ENCODE results near the gene CTNNBL1. TPM values are rescaled to one million over a fixed set of nuclear protein-coding genes. Genes with fewer than 3 reads are reported as not detected.

CTNNBL1 gene
- total and polyA plus RNA-seq, 2 donors (not counting 3 experiments of a cell fraction or from before 2014, with no cell fraction given), result 20.8 to 60.2 TPM

GRCh38 chr20:37759761-37760209 lies 66.0 kb downstream of the CTNNBL1 start:
- intact Hi-C loops (cut with micrococcal nuclease) (loop anchor here (5.0 kb wide), 1 partner anchor 463 kb away; no protein-coding TSS in a partner anchor), dilution Hi-C loops (cut with MboI; ENCODE audit: extremely low pct_ligation_motif_present, low sequenced_read_pairs) (no loop called here)
- Histone ChIP-seq H3K9ac (replicated peaks; ENCODE audit: extremely low read depth, insufficient read depth, low read length) (no peak overlapping the region), H4K20me1 (replicated peaks; ENCODE audit: control insufficient read depth, extremely low read depth, insufficient read depth, low read length) (no peaks in the 10 kb centered on the region), H3K4me3 (replicated peaks in 1 of 3; ENCODE audit: insufficient read depth in 1 of 3, low read depth in 1 of 3, low read length in 3 of 3) (no peak overlapping the region), H2AFZ (ENCODE audit: low read depth, low read length) (no peak overlapping the region), H3K36me3 (ENCODE audit: control insufficient read depth in 2 of 2, extremely low read depth in 1 of 2, insufficient read depth in 2 of 2, low read length in 2 of 2) (no peaks in the 10 kb centered on the region), H3K27ac (ENCODE audit: insufficient read depth, low read depth, low read length) (no peak overlapping the region), H3K4me1 (ENCODE audit: control insufficient read depth, extremely low read depth, insufficient read depth, low read length) (no peaks in the 10 kb centered on the region), H3K27me3 (ENCODE audit: control insufficient read depth in 2 of 2, insufficient read depth in 2 of 2, low read length in 2 of 2) (no peaks in the 10 kb centered on the region), H3K9me3 (replicated peaks; ENCODE audit: control insufficient read depth, insufficient read depth, low read length) (no peaks in the 10 kb centered on the region), H3K9me1 (replicated peaks; ENCODE audit: control insufficient read depth, extremely low read depth, insufficient read depth, low read length) (no peaks in the 10 kb centered on the region), H3K4me2 (ENCODE audit: insufficient read depth, low read length) (no peak overlapping the region), H3K79me2 (ENCODE audit: control insufficient read depth, insufficient read depth, low read length) (no peaks in the 10 kb centered on the region)
- no peak for TF ChIP-seq POLR2AphosphoS5 (IDR thresholded peaks at IDR 0.05; ENCODE audit: insufficient read depth, low read depth, low read length)
- TF ChIP-seq, protein P1, sequence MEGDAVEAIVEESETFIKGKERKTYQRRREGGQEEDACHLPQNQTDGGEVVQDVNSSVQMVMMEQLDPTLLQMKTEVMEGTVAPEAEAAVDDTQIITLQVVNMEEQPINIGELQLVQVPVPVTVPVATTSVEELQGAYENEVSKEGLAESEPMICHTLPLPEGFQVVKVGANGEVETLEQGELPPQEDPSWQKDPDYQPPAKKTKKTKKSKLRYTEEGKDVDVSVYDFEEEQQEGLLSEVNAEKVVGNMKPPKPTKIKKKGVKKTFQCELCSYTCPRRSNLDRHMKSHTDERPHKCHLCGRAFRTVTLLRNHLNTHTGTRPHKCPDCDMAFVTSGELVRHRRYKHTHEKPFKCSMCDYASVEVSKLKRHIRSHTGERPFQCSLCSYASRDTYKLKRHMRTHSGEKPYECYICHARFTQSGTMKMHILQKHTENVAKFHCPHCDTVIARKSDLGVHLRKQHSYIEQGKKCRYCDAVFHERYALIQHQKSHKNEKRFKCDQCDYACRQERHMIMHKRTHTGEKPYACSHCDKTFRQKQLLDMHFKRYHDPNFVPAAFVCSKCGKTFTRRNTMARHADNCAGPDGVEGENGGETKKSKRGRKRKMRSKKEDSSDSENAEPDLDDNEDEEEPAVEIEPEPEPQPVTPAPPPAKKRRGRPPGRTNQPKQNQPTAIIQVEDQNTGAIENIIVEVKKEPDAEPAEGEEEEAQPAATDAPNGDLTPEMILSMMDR (IDR thresholded peaks at IDR 0.05; ENCODE audit: extremely low read depth in 1 of 2, insufficient read depth in 1 of 2, low read depth in 1 of 2, low read length in 2 of 2), result no peak
- ChIA-PET POLR2A (no interaction called here), CTCF (no interaction called here)
- DNase-seq (ENCODE audit: low read depth, low spot score) (no peak), FAIRE-seq (no peak)
- no TSS peak for BruUV-seq (replicated peaks)

DNA sequence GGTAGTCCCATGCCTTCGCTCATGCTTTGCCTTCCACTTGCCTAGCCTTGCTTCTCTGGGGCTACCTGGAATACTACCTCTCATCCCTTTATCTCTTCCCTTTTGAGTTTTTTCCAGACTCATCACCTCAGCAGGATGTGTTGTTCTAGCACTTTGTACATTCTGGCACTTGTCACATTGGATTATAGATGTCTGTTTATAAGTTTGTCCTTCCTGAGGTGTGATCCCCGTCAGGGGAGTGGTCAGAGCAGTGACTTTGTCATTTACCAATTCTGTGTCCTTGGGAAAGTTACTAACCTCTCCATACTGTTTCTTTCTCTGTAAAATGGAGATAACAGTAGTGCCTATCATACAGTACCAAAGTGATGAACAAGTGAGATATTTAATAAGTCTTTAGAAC lies 66.5 kb downstream of the CTNNBL1 start:
- Histone ChIP-seq H3K4me3 (replicated peaks in 1 of 3; ENCODE audit: insufficient read depth in 1 of 3, low read depth in 1 of 3, low read length in 3 of 3) (no peak overlapping the region), H3K27ac (ENCODE audit: insufficient read depth, low read depth, low read length) (no peak overlapping the region), H3K4me2 (ENCODE audit: insufficient read depth, low read length) (no peak overlapping the region), H3K4me1 (ENCODE audit: control insufficient read depth, extremely low read depth, insufficient read depth, low read length) (no peaks in the 10 kb centered on the region), H3K9ac (replicated peaks; ENCODE audit: extremely low read depth, insufficient read depth, low read length) (no peak overlapping the region), H2AFZ (ENCODE audit: low read depth, low read length) (no peak overlapping the region), H3K9me3 (replicated peaks; ENCODE audit: control insufficient read depth, insufficient read depth, low read length) (no peaks in the 10 kb centered on the region), H4K20me1 (replicated peaks; ENCODE audit: control insufficient read depth, extremely low read depth, insufficient read depth, low read length) (no peaks in the 10 kb centered on the region), H3K27me3 (ENCODE audit: control insufficient read depth in 2 of 2, insufficient read depth in 2 of 2, low read length in 2 of 2) (no peaks in the 10 kb centered on the region), H3K79me2 (ENCODE audit: control insufficient read depth, insufficient read depth, low read length) (no peaks in the 10 kb centered on the region), H3K36me3 (ENCODE audit: control insufficient read depth in 2 of 2, extremely low read depth in 1 of 2, insufficient read depth in 2 of 2, low read length in 2 of 2) (peaks cover 0 to 4% of the 10 kb centered on the region in 2 experiments), H3K9me1 (replicated peaks; ENCODE audit: control insufficient read depth, extremely low read depth, insufficient read depth, low read length) (no peaks in the 10 kb centered on the region)
- intact Hi-C loops (cut with micrococcal nuclease), result no loop called here
- ChIA-PET CTCF (no interaction called here), POLR2A (no interaction called here)
- dilution Hi-C loops (cut with MboI; ENCODE audit: extremely low pct_ligation_motif_present, low sequenced_read_pairs), result no loop called here
- no peak for DNase-seq (ENCODE audit: low read depth, low spot score)
- BruUV-seq (replicated peaks), result no TSS peak
- no peak for FAIRE-seq
- TF ChIP-seq GATA2 (IDR thresholded peaks at IDR 0.05; ENCODE audit: insufficient read depth, insufficient read length, low read depth, low read length), result no peak
- no peak for TF ChIP-seq POLR2A (IDR thresholded peaks at IDR 0.05; ENCODE audit: low read depth, low read length)
- TF ChIP-seq, protein P1 (IDR thresholded peaks at IDR 0.05; ENCODE audit: extremely low read depth in 1 of 2, insufficient read depth in 1 of 2, low read depth in 1 of 2, low read length in 2 of 2), result no peak
- TF ChIP-seq JUN (IDR thresholded peaks at IDR 0.05; ENCODE audit: borderline replicate concordance, insufficient read depth, insufficient read length, low read depth), result no peak
- no peak for TF ChIP-seq EZH2 (IDR thresholded peaks at IDR 0.05; ENCODE audit: borderline replicate concordance, low read depth, low read length, severe bottlenecking)
- TF ChIP-seq POLR2AphosphoS5 (IDR thresholded peaks at IDR 0.05; ENCODE audit: insufficient read depth, low read depth, low read length), result no peak
- TF ChIP-seq FOS (IDR thresholded peaks at IDR 0.05; ENCODE audit: borderline replicate concordance, insufficient read depth, low read length), result no peak
- no peak for TF ChIP-seq MAX (IDR thresholded peaks at IDR 0.05; ENCODE audit: insufficient read depth, insufficient read length)
- no peak for TF ChIP-seq MYC (IDR thresholded peaks at IDR 0.05; ENCODE audit: low read depth, low read length)
